Breast epithelium (tissue), 4 donors: ENCODE data around the gene CTNND2. TPM values are rescaled to one million over a fixed set of nuclear protein-coding genes. Genes with fewer than 3 reads are reported as not detected.

ENCODE experiments used
- DNase-seq, 2 donors: peaks; one replicate each; pipeline ENCODE4 v3.0.0-alpha.2; 2019; ENCODE audit warnings: low spot score in 2 of 2
- H3K27ac ChIP-seq, 2 donors: fragments of 200-600 bp; sonication (generic) in 1 of 2; one replicate each; pipeline ENCODE4 v1.5.1; 2016 to 2019; ENCODE audit warnings: mild to moderate bottlenecking in 1 of 2
- H3K27me3 ChIP-seq, 2 donors: fragments of 200-600 bp; sonication (generic) in 1 of 2; one replicate each; pipeline versions ENCODE4 v1.5.1 to v1.6.0; 2017 to 2019; ENCODE audit warnings: control low read depth in 1 of 2, mild to moderate bottlenecking in 1 of 2
- H3K36me3 ChIP-seq: fragments of 200-600 bp; one replicate; pipeline ENCODE4 v1.5.1; 2019
- H3K4me1 ChIP-seq, 2 donors: fragments of 200-600 bp; sonication (generic); one replicate each; pipeline ENCODE4 v1.5.1; 2016 to 2019; ENCODE audit warnings: control low read depth in 1 of 2
- H3K4me3 ChIP-seq, 3 donors: fragments of 200-600 bp; sonication (generic); 1 replicate in 2 of 3; 2 replicates in 1 of 3; pipeline ENCODE4 v1.5.1; 2016 to 2019; ENCODE audit warnings: mild to moderate bottlenecking in 3 of 3, moderate library complexity in 2 of 3
- H3K9me3 ChIP-seq, 2 donors: fragments of 200-600 bp; sonication (generic) in 1 of 2; one replicate each; pipeline ENCODE4 v1.5.1; 2016 to 2019; ENCODE audit warnings: control low read depth in 1 of 2
- CTCF ChIP-seq, 3 donors: fragments of 450-650 bp; IDR thresholded peaks; one replicate each; pipeline ENCODE4 v1.5.1; 2016 to 2017; ENCODE audit warnings: antibody characterized with exemption in 3 of 3, mild to moderate bottlenecking in 3 of 3, moderate library complexity in 3 of 3
- POLR2A ChIP-seq: fragments of 450-650 bp; IDR thresholded peaks from one replicate; pipeline ENCODE4 v1.6.1; 2016; ENCODE audit warnings: antibody characterized with exemption, mild to moderate bottlenecking, moderate library complexity
- POLR2AphosphoS5 ChIP-seq, 3 donors: sonication (generic); formaldehyde crosslinking; IDR thresholded peaks; one replicate each; pipeline ENCODE4 v1.6.1; 2017; ENCODE audit warnings: antibody characterized with exemption in 3 of 3
- intact Hi-C: fragments of 100-400 bp; cut with DNase I; formaldehyde crosslinking; loops from one replicate; pipeline ENCODE4 v1.15.1; 2023; ENCODE audit warnings: low total_unique reads
- total RNA-seq, 3 donors: library from RNA; depleted of rRNA; stranded (reverse); fragments of >200 nt; gene quantifications; one replicate each; pipeline ENCODE4 v1.1.0, GENCODE V29; 2016

The CTNND2 gene
- total RNA-seq, 3 donors from 2014 or later: 3.3 to 6.0 TPM; not detected in 1

- peaks cover 0 to under 1% of the 10 kb centered on the region in 2 donors for H3K9me3 ChIP-seq
- DNase-seq: no peak
- no peaks in the 10 kb centered on the region for H3K4me1 ChIP-seq
- no peak overlapping the region for H3K27ac ChIP-seq
- intact Hi-C loops: no loop called here
- TF ChIP-seq POLR2AphosphoS5 (IDR thresholded peaks at IDR 0.05) (no peak), POLR2A (no peak), CTCF (IDR thresholded peaks at IDR 0.05) (no peak)
- H3K36me3 ChIP-seq: no peaks in the 10 kb centered on the region
- H3K4me3 ChIP-seq: no peak overlapping the region
- no peaks in the 10 kb centered on the region for H3K27me3 ChIP-seq
Measured at GRCh38 chr5:11734369-11734768, 169.9 kb downstream of the CTNND2 start.

GRCh38 chr5:11733840-11734192 is 170.4 kb downstream of the CTNND2 start:
- Histone ChIP-seq H3K4me1 (no peaks in the 10 kb centered on the region), H3K9me3 (no peaks in the 10 kb centered on the region), H3K27ac (no peak overlapping the region), H3K36me3 (no peaks in the 10 kb centered on the region), H3K27me3 (no peaks in the 10 kb centered on the region), H3K4me3 (no peak overlapping the region)
- intact Hi-C loops: no loop called here
- no peak for DNase-seq
- TF ChIP-seq POLR2A: no peak
- TF ChIP-seq POLR2AphosphoS5 (IDR thresholded peaks at IDR 0.05): no peak
- no peak for TF ChIP-seq CTCF (IDR thresholded peaks at IDR 0.05)

- intact Hi-C loops: no loop called here
- Histone ChIP-seq H3K27me3 (no peaks in the 10 kb centered on the region), H3K4me3 (no peak overlapping the region), H3K4me1 (no peaks in the 10 kb centered on the region), H3K27ac (no peak overlapping the region), H3K9me3 (no peaks in the 10 kb centered on the region), H3K36me3 (no peaks in the 10 kb centered on the region)
- TF ChIP-seq POLR2AphosphoS5 (IDR thresholded peaks at IDR 0.05) (no peak), CTCF (IDR thresholded peaks at IDR 0.05) (no peak), POLR2A (no peak)
- DNase-seq: no peak
Measured at GRCh38 chr5:11733185-11733839, 170.9 kb downstream of the CTNND2 start.

- Histone ChIP-seq H3K36me3 (no peaks in the 10 kb centered on the region), H3K4me3 (no peak overlapping the region), H3K9me3 (no peaks in the 10 kb centered on the region), H3K27me3 (no peaks in the 10 kb centered on the region), H3K4me1 (no peaks in the 10 kb centered on the region), H3K27ac (no peak overlapping the region)
- no peak for DNase-seq
- TF ChIP-seq CTCF (IDR thresholded peaks at IDR 0.05) (no peak), POLR2A (no peak), POLR2AphosphoS5 (IDR thresholded peaks at IDR 0.05) (no peak)
- intact Hi-C loops: no loop called here
Measured at GRCh38 chr5:11724940-11725339, 179.3 kb downstream of the CTNND2 start.

GRCh38 chr5:11719888-11720481 is 184.3 kb downstream of the CTNND2 start:
- Histone ChIP-seq H3K27me3 (no peaks in the 10 kb centered on the region), H3K9me3 (no peaks in the 10 kb centered on the region), H3K4me3 (no peak overlapping the region), H3K4me1 (no peaks in the 10 kb centered on the region), H3K27ac (no peak overlapping the region), H3K36me3 (no peaks in the 10 kb centered on the region)
- intact Hi-C loops: no loop called here
- TF ChIP-seq POLR2A (no peak), POLR2AphosphoS5 (IDR thresholded peaks at IDR 0.05) (no peak), CTCF (IDR thresholded peaks at IDR 0.05) (peak in 2 of 3 donors; percentile 13 to 50)
- peak in 1 of 2 donors; percentile 20 for DNase-seq
